Activated T-cell treated with anti-CD3 and anti-CD28 coated beads for 1 hour (primary cell): ENCODE data around the gene MBTD1.

Experiments used
- DNase-seq: peaks from one replicate; pipeline ENCODE4 v3.0.0-alpha.2; 2020; ENCODE audit warnings: low read depth

MBTD1 gene

DNA sequence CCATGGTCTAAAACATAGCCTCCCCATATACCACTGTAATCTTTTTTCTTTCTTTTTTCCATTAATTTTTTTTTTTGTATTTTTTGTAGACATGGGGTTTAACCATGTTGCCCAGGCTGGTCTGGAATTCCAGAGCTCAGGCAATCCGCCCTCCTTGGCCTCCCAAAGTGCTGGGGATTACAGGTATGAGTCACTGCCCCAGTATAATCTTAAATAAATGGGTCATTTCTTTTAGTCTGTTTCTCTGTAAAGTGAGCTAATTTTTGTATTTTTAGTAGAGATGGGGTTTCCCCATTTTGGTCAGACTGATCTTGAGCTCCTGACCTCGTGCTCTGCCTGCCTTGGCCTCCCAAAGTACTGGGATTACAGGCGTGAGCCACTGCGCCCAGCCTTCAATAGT lies 112.2 kb downstream of the MBTD1 start:
- DNase-seq = no peak

DNA sequence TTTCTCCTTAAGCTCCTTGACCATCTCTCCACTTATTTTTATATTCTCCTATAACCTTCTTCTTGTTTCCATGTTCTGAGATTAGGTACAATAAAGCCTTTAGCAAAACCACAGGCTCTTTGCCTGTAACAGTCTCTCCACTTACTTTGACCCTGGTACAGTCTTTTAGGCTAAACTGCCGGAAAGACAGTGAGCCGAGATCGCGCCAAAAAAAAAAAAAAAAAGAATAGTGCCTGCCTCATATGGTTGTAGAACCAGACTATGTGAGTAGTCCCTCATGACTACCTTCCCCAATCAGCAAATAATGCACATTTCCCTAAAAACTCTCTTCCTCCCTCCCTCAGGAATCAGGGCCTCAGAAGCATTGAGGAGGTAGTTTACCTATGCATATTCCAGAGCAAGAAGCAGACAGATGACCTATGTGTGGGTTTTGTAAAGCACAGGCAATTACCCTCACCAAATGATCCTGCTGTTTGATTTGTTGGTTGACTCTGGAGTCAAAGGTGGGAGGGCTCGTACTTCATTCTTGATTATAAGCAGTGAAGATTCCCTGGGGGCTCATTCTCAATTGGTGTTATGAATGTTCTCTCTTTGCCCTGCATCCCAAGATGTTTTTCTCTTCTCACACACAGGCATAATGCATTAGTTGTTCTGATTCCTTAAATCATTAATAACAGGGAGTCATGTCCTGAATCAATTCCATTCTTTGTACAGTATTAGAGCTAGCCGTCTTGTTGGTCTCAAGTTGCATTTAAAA lies 115.4 kb downstream of the MBTD1 start:
- DNase-seq = no peak

DNA sequence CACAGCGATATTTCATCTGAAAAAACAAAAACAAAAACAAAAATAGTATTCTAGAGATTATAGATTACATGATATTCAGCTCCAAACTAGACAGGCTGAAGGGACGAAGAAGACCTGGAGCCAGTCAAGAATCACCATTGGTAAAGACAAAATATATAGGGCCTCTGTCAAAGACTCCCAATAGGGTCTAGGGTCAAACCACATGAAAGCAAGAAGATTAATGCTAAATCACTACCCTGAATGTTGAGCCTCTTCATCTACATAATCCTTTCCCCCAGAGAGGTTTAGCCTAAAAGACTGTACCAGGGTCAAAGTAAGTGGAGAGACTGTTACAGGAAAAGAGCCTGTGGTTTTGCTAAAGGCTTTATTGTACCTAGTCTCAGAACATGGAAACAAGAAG lies 117.3 kb downstream of the MBTD1 start:
- no peak for DNase-seq

DNA sequence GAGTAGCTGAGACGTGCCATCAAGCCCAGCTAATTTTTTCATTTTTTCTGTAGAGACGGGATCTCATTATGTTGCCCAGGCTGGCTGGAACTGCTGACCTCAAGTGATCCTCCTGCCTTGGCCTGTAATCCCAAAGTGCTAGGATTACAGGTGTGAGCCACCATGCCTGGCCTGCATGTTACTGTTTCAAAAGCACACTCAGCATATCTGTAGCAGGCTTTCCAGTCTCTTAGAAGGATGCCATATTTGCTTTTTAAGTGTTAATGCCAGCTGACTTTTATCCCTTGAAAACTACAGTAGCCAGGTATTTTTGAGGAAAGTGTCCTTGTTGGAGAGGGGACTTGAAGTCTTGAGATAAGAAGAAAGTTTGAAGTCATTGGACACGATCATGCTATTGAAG lies 123.9 kb downstream of the MBTD1 start:
- DNase-seq = no peak

DNA sequence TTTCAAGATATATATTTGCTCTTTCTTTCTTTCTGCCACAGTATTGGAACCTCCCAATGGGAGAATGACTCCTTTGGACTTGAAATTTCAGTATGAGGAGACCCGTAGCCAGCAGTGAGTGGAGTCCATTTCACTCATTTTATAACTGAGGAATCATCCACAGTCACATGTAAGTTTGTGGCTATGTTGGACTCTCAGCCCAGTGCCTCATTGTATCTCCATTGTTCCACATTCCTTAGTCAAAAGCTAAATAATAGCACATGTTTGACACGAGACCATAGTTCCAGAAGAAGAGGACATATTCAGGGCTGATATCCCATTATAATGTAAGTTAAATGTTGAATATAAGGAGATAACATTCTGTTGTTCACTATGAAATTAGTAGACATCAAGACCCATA lies 126.5 kb downstream of the MBTD1 start:
- DNase-seq = no peak

DNA sequence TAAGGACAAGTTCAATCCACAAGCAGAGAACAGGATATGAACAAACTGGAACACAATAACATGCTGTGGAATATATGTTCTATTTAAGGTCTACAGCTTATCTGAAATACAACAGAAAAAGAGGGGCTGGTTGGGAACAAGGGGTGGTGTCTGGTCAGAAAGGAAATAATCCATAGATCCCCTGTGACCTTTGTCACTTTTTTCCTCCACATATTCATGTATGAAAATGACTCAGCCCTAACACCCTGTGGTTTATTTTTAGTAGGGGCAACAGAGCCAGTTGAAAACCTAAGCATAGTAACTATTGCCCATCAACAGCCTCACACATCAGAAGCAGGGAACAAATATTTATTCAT lies 126.9 kb downstream of the MBTD1 start:
- no peak for DNase-seq

DNA sequence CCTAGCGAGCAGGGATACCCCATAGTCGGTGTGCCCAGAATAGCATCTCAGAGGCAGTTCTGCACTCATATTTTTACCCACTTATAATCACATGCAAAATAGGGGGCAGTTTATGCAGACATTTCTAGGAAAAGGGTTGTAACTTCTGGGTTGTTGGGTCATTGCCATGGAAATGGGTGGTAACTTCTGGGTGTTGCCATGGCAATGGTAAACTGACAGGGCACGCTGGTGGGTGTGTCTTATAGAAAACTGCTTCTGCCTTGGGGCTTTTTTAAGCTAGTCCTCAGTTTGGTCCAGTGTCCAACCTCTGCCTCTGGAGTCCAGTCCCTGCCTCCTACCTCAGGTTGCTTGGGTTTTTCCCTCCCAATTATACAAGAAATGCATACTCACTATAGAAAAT lies 131.8 kb downstream of the MBTD1 start:
- no peak for DNase-seq
